ENCODE data around the gene SH3BGR.

The SH3BGR gene

GRCh38 chr21:39489380-39489924 is 37.7 kb downstream of the SH3BGR start:
- no peak for TF ChIP-seq CTCF (conservative IDR thresholded peaks at IDR 0.05; ENCODE audit: low read depth, low read length)
- no peak for DNase-seq (ENCODE audit: low read depth)

GRCh38 chr21:39499156-39499555 is 47.4 kb downstream of the SH3BGR start:
- no peak for TF ChIP-seq CTCF (conservative IDR thresholded peaks at IDR 0.05; ENCODE audit: low read depth, low read length)
- no peak overlapping the region for H3K4me3 ChIP-seq (ENCODE audit: low read depth, low read length)
- no peak for DNase-seq (ENCODE audit: low read depth)

More at GRCh38 chr21:39489380-39489924, 37.7 kb downstream of the SH3BGR start:
- H3K4me3 ChIP-seq (ENCODE audit: low read depth, low read length) = no peak overlapping the region

- no peak overlapping the region for H3K4me3 ChIP-seq (ENCODE audit: low read depth, low read length)
- no peak for DNase-seq (ENCODE audit: low read depth)
- TF ChIP-seq CTCF (conservative IDR thresholded peaks at IDR 0.05; ENCODE audit: low read depth, low read length) = no peak
Observed at GRCh38 chr21:39502631-39503030, 50.9 kb downstream of the SH3BGR start.

GRCh38 chr21:39503123-39503762 is 51.5 kb downstream of the SH3BGR start:
- no peak for TF ChIP-seq CTCF (conservative IDR thresholded peaks at IDR 0.05; ENCODE audit: low read depth, low read length)
- H3K4me3 ChIP-seq (ENCODE audit: low read depth, low read length) = no peak overlapping the region
- DNase-seq (ENCODE audit: low read depth) = no peak

GRCh38 chr21:39504230-39504629 is 52.5 kb downstream of the SH3BGR start:
- no peak for DNase-seq (ENCODE audit: low read depth)
- TF ChIP-seq CTCF (conservative IDR thresholded peaks at IDR 0.05; ENCODE audit: low read depth, low read length) = no peak
- H3K4me3 ChIP-seq (ENCODE audit: low read depth, low read length) = no peak overlapping the region

- no peak for DNase-seq (ENCODE audit: low read depth)
- H3K4me3 ChIP-seq (ENCODE audit: low read depth, low read length) = no peak overlapping the region
- no peak for TF ChIP-seq CTCF (conservative IDR thresholded peaks at IDR 0.05; ENCODE audit: low read depth, low read length)
Observed at GRCh38 chr21:39510240-39510639, 58.5 kb downstream of the SH3BGR start.

GRCh38 chr21:39511102-39511501 is 59.3 kb downstream of the SH3BGR start:
- no peak overlapping the region for H3K4me3 ChIP-seq (ENCODE audit: low read depth, low read length)
- DNase-seq (ENCODE audit: low read depth) = no peak
- TF ChIP-seq CTCF (conservative IDR thresholded peaks at IDR 0.05; ENCODE audit: low read depth, low read length) = no peak
